ENCODE results near the gene KAZN.

DNA sequence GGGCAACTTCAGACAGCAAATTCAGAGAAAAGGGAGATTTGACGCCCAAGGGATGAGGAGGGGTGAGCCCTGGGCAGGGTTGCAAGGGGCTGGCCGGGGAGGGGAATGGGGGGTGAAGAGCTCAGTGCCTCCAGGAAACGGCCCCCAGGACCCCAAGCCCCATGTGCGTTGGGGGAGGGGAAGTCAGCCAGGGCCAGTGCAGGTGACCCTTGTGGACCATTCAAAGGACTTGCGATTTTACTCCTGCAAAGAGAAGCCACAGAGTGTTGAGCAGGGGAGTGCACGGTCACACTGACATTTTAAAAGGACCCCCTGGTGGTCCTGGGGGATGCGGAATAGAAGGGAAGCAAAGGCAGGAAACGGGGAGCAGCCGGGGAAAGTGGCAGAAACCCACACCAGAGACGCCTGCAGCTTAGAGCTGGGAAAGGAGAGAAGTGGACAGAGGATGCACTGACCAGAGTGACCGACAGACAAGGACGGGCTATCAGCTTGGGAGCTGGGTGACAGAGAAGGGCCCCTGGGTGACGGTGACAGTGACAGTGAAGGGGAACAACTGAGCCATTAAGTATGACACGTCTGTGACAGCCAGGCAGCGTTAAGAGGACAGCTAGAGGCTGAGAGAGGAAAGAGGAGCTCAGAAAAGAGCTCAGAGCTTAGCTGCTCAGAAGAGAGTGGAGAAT lies 501.1 kb downstream of the KAZN start:
- TF ChIP-seq, protein P1, sequence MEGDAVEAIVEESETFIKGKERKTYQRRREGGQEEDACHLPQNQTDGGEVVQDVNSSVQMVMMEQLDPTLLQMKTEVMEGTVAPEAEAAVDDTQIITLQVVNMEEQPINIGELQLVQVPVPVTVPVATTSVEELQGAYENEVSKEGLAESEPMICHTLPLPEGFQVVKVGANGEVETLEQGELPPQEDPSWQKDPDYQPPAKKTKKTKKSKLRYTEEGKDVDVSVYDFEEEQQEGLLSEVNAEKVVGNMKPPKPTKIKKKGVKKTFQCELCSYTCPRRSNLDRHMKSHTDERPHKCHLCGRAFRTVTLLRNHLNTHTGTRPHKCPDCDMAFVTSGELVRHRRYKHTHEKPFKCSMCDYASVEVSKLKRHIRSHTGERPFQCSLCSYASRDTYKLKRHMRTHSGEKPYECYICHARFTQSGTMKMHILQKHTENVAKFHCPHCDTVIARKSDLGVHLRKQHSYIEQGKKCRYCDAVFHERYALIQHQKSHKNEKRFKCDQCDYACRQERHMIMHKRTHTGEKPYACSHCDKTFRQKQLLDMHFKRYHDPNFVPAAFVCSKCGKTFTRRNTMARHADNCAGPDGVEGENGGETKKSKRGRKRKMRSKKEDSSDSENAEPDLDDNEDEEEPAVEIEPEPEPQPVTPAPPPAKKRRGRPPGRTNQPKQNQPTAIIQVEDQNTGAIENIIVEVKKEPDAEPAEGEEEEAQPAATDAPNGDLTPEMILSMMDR (IDR thresholded peaks at IDR 0.05): no peak
- no peak for TF ChIP-seq POLR2A (IDR thresholded peaks at IDR 0.05)
